Vagina (tissue), 2 donors: ENCODE measurements around the gene NR1H4.

Experiments
- POLR2A ChIP-seq, 2 donors: fragments of 450-650 bp; IDR thresholded peaks; one replicate each; pipeline ENCODE4 v1.6.1; 2017; ENCODE audit warnings: antibody characterized with exemption in 2 of 2, mild to moderate bottlenecking in 2 of 2, moderate library complexity in 2 of 2
- TF ChIP-seq, protein P1 (sequence below), 3 experiments: fragments of 450-650 bp in 2 of 3; fragments of 200-600 bp in 1 of 3; sonication (generic) in 1 of 3; IDR thresholded peaks; one replicate each; pipeline ENCODE4 v1.5.1; 2017 to 2019; ENCODE audit warnings: antibody characterized with exemption in 3 of 3, mild to moderate bottlenecking in 2 of 3, moderate library complexity in 2 of 3

DNA sequence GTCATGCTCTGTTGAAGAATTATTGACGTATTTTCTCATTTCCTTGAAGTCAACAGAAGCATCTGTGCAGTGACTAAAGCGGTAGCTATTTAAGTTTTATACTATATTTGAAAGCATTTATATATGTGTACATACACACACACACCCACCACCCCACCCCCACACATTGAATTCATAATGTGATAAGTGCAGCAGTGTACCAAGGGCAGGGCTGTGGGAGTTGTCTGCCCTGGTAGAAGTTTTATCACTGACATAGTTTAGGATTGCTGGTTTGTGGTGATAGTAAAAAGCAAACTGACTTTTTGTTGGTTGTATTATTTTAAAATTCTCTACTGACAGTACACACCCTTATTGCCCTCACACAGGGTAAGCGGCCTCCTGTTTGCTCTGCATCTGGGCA lies 138.9 kb downstream of the NR1H4 start:
- TF ChIP-seq, protein P1, sequence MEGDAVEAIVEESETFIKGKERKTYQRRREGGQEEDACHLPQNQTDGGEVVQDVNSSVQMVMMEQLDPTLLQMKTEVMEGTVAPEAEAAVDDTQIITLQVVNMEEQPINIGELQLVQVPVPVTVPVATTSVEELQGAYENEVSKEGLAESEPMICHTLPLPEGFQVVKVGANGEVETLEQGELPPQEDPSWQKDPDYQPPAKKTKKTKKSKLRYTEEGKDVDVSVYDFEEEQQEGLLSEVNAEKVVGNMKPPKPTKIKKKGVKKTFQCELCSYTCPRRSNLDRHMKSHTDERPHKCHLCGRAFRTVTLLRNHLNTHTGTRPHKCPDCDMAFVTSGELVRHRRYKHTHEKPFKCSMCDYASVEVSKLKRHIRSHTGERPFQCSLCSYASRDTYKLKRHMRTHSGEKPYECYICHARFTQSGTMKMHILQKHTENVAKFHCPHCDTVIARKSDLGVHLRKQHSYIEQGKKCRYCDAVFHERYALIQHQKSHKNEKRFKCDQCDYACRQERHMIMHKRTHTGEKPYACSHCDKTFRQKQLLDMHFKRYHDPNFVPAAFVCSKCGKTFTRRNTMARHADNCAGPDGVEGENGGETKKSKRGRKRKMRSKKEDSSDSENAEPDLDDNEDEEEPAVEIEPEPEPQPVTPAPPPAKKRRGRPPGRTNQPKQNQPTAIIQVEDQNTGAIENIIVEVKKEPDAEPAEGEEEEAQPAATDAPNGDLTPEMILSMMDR (IDR thresholded peaks at IDR 0.05): no peak
- TF ChIP-seq POLR2A (IDR thresholded peaks at IDR 0.05): no peak
